H9 (cell line): ENCODE results near the gene LMF1. TPM values are rescaled to one million over a fixed set of nuclear protein-coding genes. Genes with fewer than 3 reads are reported as not detected.

Source experiments
- DNase-seq: peaks from one replicate; pipeline ENCODE4 v3.0.0-alpha.2; 2017
- H2AFZ ChIP-seq: one replicate; pipeline ENCODE4 v1.6.1; 2013; ENCODE audit warnings: mild to moderate bottlenecking, low read length, control low read depth, moderate library complexity
- H2AK5ac ChIP-seq: 2 replicates; pipeline ENCODE4 v1.6.1; 2013; ENCODE audit warnings: low read length, control low read depth, mixed read lengths; ENCODE audit not compliant: insufficient read length
- H2BK120ac ChIP-seq: one replicate; pipeline ENCODE4 v1.6.1; 2013; ENCODE audit warnings: low read depth, mild to moderate bottlenecking, low read length, control low read depth, inconsistent platforms; ENCODE audit not compliant: poor library complexity, severe bottlenecking
- H2BK12ac ChIP-seq: 2 replicates; pipeline ENCODE4 v1.6.1; 2013; ENCODE audit warnings: low read length, control low read depth, mixed read lengths, low read depth; ENCODE audit not compliant: insufficient read length
- H2BK15ac ChIP-seq: 2 replicates; pipeline ENCODE4 v1.6.1; 2013; ENCODE audit warnings: low read depth, low read length, control low read depth
- H2BK20ac ChIP-seq: one replicate; pipeline ENCODE4 v1.6.1; 2013; ENCODE audit warnings: low read depth, mild to moderate bottlenecking, low read length, control low read depth, inconsistent platforms; ENCODE audit not compliant: poor library complexity, severe bottlenecking
- H2BK5ac ChIP-seq: 2 replicates; pipeline ENCODE4 v1.6.1; 2013; ENCODE audit warnings: low read length, control low read depth, mixed read lengths; ENCODE audit not compliant: insufficient read length
- H3K14ac ChIP-seq: 2 replicates; pipeline ENCODE4 v1.6.1; 2013; ENCODE audit warnings: low read length, control low read depth; ENCODE audit not compliant: insufficient read depth
- H3K18ac ChIP-seq: 2 replicates; pipeline ENCODE4 v1.6.1; 2013; ENCODE audit warnings: low read depth, mild to moderate bottlenecking, mixed read lengths, low read length, control low read depth; ENCODE audit not compliant: insufficient read length
- H3K23ac ChIP-seq: 2 replicates; pipeline ENCODE4 v1.6.1; 2013; ENCODE audit warnings: low read length, control low read depth, mixed read lengths, low read depth; ENCODE audit not compliant: insufficient read length
- H3K23me2 ChIP-seq: 2 replicates; pipeline ENCODE4 v1.6.1; 2013; ENCODE audit warnings: low read depth, mild to moderate bottlenecking, mixed read lengths, low read length, control low read depth; ENCODE audit not compliant: insufficient read length, poor library complexity, severe bottlenecking
- H3K27ac ChIP-seq: 2 replicates; pipeline ENCODE4 v1.5.1; 2013; ENCODE audit warnings: low read length, control low read depth, mixed read lengths, low read depth; ENCODE audit not compliant: insufficient read length
- H3K27me3 ChIP-seq: 2 replicates; pipeline ENCODE4 v1.6.1; 2013; ENCODE audit warnings: low read length, control low read depth, inconsistent platforms; ENCODE audit not compliant: insufficient read depth
- H3K4ac ChIP-seq: 2 replicates; pipeline ENCODE4 v1.6.1; 2013; ENCODE audit warnings: low read depth, mild to moderate bottlenecking, control low read depth, inconsistent platforms, low read length, moderate library complexity
- H3K4me1 ChIP-seq: 2 replicates; pipeline ENCODE4 v1.6.1; 2013; ENCODE audit warnings: low read length, control low read depth, inconsistent platforms; ENCODE audit not compliant: insufficient read depth
- H3K4me2 ChIP-seq: 2 replicates; pipeline ENCODE4 v1.6.1; 2013; ENCODE audit warnings: low read length, control low read depth, mixed read lengths; ENCODE audit not compliant: insufficient read length, insufficient read depth
- H3K56ac ChIP-seq: 2 replicates; pipeline ENCODE4 v1.6.1; 2013; ENCODE audit warnings: low read depth, mild to moderate bottlenecking, mixed read lengths, low read length, control low read depth; ENCODE audit not compliant: insufficient read length
- H3K79me1 ChIP-seq: 2 replicates; pipeline ENCODE4 v1.6.1; 2013; ENCODE audit warnings: low read depth, mild to moderate bottlenecking, moderate library complexity, low read length, control low read depth, inconsistent platforms; ENCODE audit not compliant: insufficient read depth, poor library complexity, severe bottlenecking
- H3K79me2 ChIP-seq: 2 replicates; pipeline ENCODE4 v1.6.1; 2013; ENCODE audit warnings: low read length, control low read depth, inconsistent platforms; ENCODE audit not compliant: insufficient read depth
- H3K9ac ChIP-seq: 2 replicates; pipeline ENCODE4 v1.6.1; 2013; ENCODE audit warnings: low read length, control low read depth, mixed read lengths; ENCODE audit not compliant: insufficient read length; ENCODE audit errors: extremely low read depth
- H3K9me3 ChIP-seq: one replicate; pipeline ENCODE4 v1.6.1; 2013; ENCODE audit warnings: low read depth, low read length, inconsistent platforms; ENCODE audit not compliant: control insufficient read depth
- H3T11ph ChIP-seq: one replicate; pipeline ENCODE4 v1.6.1; 2013; ENCODE audit warnings: mild to moderate bottlenecking, low read length, control low read depth, inconsistent platforms
- H4K20me1 ChIP-seq: one replicate; pipeline ENCODE4 v1.6.1; 2013; ENCODE audit not compliant: control insufficient read depth, insufficient read length, insufficient read depth
- H4K5ac ChIP-seq: 2 replicates; pipeline ENCODE4 v1.6.1; 2013; ENCODE audit warnings: low read depth, mild to moderate bottlenecking, mixed read lengths, low read length, control low read depth; ENCODE audit not compliant: insufficient read length
- H4K8ac ChIP-seq: replicated peaks from 2 replicates; pipeline ENCODE4 v1.6.1; 2013; ENCODE audit warnings: low read length, control low read depth, mixed read lengths, low read depth; ENCODE audit not compliant: insufficient read length
- H4K91ac ChIP-seq: 2 replicates; pipeline ENCODE4 v1.6.1; 2013; ENCODE audit warnings: low read depth, mild to moderate bottlenecking, moderate library complexity, mixed read lengths, low read length, control low read depth; ENCODE audit not compliant: insufficient read length
- H3K27ac Mint-ChIP-seq, 3 experiments: 2 replicates in 2 of 3; 3 replicates in 1 of 3; pipeline ENCODE4 v1.8.0; 2020 to 2021; ENCODE audit warnings: mixed read lengths in 3 of 3, mild to moderate bottlenecking in 1 of 3, moderate library complexity in 1 of 3
- H3K27me3 Mint-ChIP-seq: 2 replicates; pipeline ENCODE4 v1.8.0; 2021; ENCODE audit warnings: low read depth, mild to moderate bottlenecking, moderate library complexity, mixed read lengths
- H3K36me3 Mint-ChIP-seq, 3 experiments: 2 replicates in 2 of 3; 3 replicates in 1 of 3; pipeline ENCODE4 v1.8.0; 2020 to 2021; ENCODE audit warnings: low read depth in 3 of 3, mixed read lengths in 3 of 3; ENCODE audit not compliant: insufficient read depth in 1 of 3
- H3K4me1 Mint-ChIP-seq, 2 experiments: 2 replicates each; pipeline ENCODE4 v1.8.0; 2020; ENCODE audit warnings: mixed read lengths in 2 of 2
- H3K4me3 Mint-ChIP-seq, 2 experiments: 2 replicates in 1 of 2; 3 replicates in 1 of 2; pipeline ENCODE4 v1.8.0; 2020 to 2021; ENCODE audit warnings: mild to moderate bottlenecking in 2 of 2, mixed read lengths in 2 of 2, moderate library complexity in 1 of 2
- H3K9me3 Mint-ChIP-seq, 2 experiments: 2 replicates in 1 of 2; 3 replicates in 1 of 2; pipeline ENCODE4 v1.8.0; 2020; ENCODE audit warnings: mild to moderate bottlenecking in 2 of 2, mixed read lengths in 2 of 2, moderate library complexity in 1 of 2
- CTCF ChIP-seq: fragments of 200-600 bp; sonication (generic); conservative IDR thresholded peaks from 3 replicates; pipeline ENCODE4 v1.8.0; 2021; ENCODE audit warnings: antibody characterized with exemption, mild to moderate bottlenecking
- WGBS: extraction: QIAGEN DNeasy Blood & Tissue Kit; methylation state at CpG from one replicate; pipeline ENCODE4 v1.1.7; 2013; ENCODE audit warnings: missing lambda C conversion rate, low lambda C conversion rate, mixed read lengths; ENCODE audit not compliant: insufficient read length; ENCODE audit errors: extremely low coverage; 5-methylcytosine and 5-hydroxymethylcytosine counted together
- total RNA-seq: library from RNA; stranded (reverse); gene quantifications from 2 replicates; pipeline ENCODE4 v1.2.1, GENCODE V29; 2021

LMF1 gene
- total RNA-seq, 1 experiment from 2014 or later = 7.1 TPM

- DNase-seq = no peak
- no peak overlapping the region for H2BK20ac ChIP-seq
- no CpG with 5 or more reads among the region's 14 CpGs for WGBS
- peaks cover 14% of the 10 kb centered on the region; the same call in 1 of the 2 replicates for H3K27me3 ChIP-seq
- H2BK120ac ChIP-seq = no peak overlapping the region
- no peak overlapping the region for H2BK15ac ChIP-seq
- H3K4me3 Mint-ChIP-seq = no peak overlapping the region; a peak in 2 of 5 replicates
- peaks cover 0 to 2% (median 0%) of the 10 kb centered on the region in 3 experiments; a peak in 2 of 7 replicates for H3K36me3 Mint-ChIP-seq
- TF ChIP-seq CTCF = no peak
- no peak overlapping the region for H4K91ac ChIP-seq
- no peak overlapping the region for H4K8ac ChIP-seq
- H3K4ac ChIP-seq = no peak overlapping the region
- H3K14ac ChIP-seq = no peak overlapping the region
- no peak overlapping the region for H2AK5ac ChIP-seq
- H3K56ac ChIP-seq = no peak overlapping the region
- H3T11ph ChIP-seq = no peak overlapping the region
- H4K5ac ChIP-seq = no peak overlapping the region
- no peaks in the 10 kb centered on the region for H3K9me3 ChIP-seq
- H3K79me1 ChIP-seq = no peaks in the 10 kb centered on the region
- no peak overlapping the region for H2BK5ac ChIP-seq
- no peaks in the 10 kb centered on the region for H4K20me1 ChIP-seq
- H3K4me1 ChIP-seq = no peaks in the 10 kb centered on the region
- no peak overlapping the region for H3K23ac ChIP-seq
- no peak overlapping the region for H3K27ac Mint-ChIP-seq
- H3K27me3 Mint-ChIP-seq = peaks cover 49% of the 10 kb centered on the region
- H3K23me2 ChIP-seq = peaks cover 10% of the 10 kb centered on the region
- no peaks in the 10 kb centered on the region for H3K79me2 ChIP-seq
- H2BK12ac ChIP-seq = no peak overlapping the region
- no peak overlapping the region for H3K4me2 ChIP-seq
- no peaks in the 10 kb centered on the region for H3K9me3 Mint-ChIP-seq
- no peak overlapping the region for H3K9ac ChIP-seq
- H3K18ac ChIP-seq = no peak overlapping the region
- H3K4me1 Mint-ChIP-seq = peaks cover 3 to 15% of the 10 kb centered on the region in 2 experiments; a peak in 3 of 4 replicates
- no peak overlapping the region for H3K27ac ChIP-seq
- no peak overlapping the region for H2AFZ ChIP-seq
Measured at GRCh38 chr16:979147-979546, 8.4 kb upstream of the LMF1 start.
